HL-60/S4 treated with phorbol 12-myristate 13-acetate at 8.2 ng/mL for 4 days and 3 days (cell line): ENCODE data around the gene PBLD.
"Not testable (repeated sequence)": the region's sequence is repeated elsewhere in the genome, so short reads cannot be mapped to it uniquely, and the experiment has no call there.

Experiments
- in situ Hi-C: fragments of 300-500 bp; cut with MboI; formaldehyde crosslinking; loops from 2 replicates; pipeline ENCODE4 v1.15.0; 2022; ENCODE audit warnings: low sequenced_read_pairs

The PBLD gene

DNA sequence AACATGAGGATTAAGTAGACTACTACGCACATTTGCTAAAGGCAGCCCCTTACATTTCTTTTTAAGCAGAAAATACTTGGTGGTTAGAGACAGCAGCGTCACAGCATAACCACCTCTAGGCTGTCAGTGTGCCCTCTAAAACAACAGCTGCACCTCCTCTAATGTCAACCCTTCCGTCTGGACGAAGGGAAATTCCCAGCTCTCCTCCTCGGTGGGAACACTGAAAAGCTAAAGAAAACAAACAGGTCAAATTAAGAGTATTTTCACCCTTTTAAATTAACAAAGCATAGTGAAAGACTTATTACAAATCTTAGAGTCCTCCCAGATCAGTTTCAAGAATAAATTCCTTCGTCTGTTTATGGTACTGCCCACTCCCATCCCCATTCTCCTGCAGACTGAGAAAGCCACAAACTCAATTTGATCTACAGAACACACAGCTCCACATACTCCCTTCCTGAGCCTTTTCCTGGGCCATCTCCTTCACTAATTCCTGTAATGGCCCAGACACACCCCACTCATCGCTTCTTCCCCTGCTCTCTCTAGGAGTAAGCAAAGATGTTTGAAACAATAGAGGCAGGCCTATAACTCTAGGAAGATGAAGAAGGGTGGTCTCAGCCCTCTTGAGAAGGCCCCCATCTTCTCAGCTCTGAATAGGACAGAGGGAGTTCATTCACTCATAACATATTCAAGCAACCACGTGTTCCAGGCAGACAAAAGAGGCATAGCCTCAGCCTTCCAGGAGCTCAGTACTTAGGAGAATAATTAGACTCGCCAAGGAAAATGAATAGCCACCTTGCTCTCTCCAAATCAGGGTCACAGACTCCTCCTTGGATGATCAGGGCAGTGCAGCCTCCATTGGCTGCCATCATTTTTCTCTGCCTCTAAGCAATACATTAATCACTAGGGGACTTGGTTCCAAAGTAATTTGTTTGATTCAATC is 48.4 kb downstream of the PBLD start:
- in situ Hi-C loops = no loop called here

DNA sequence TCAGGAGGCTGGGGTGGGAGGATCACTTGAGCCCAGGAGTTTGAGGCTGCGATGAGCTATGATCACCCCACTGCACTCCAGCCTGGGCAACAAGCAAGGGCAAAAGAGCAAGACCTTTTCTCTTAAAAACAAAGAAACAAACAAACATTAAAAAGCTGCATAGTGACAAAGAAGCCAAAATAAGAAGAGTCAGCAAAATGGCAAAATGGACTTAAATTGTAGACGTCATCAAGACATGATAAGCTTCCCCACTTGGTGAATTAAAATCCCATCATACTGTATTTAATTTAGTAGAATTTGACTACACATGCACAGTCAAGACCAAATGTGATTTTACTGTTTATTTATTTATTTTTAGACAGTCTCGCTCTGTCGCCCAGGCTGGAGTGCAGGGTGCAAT is 52.0 kb downstream of the PBLD start:
- in situ Hi-C loops = no loop called here

DNA sequence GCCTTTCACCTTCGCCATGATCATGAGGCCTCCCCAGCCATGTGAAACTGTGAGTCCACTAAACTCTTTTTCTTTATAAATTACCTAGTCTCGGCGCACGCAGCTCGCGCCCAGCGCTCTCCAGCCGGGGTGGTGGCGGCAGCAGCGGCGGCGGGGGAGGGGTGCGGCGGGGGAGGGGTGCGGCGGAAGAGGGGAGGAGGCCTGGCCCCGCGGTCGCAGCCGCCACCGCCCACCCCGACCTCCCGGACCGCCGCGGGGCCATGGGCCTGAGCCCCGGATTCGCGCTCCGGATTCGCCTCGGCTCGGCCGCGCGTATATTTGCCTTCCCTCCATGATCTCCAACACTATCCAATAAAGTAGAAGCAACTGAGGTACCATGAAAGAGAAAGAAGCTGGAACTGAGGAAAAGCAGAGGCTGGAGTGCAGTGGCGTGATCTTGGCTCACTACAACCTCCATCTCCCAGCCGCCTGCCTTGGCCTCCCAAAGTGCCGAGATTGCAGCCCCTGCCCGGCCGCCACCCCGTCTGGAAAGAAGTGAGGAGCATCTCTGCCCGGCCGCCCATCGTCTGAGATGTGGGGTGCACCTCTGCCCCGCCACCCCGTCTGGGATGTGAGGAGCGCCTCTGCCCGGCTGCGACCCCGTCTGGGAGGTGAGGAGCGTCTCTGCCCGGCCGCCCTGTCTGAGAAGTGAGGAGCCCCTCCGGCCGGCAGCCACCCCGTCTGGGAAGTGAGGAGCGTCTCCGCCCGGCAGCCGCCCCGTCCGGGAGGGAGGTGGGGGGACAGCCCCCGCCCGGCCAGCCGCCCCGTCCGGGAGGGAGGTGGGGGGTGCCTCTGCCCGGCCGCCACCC is 53.6 kb downstream of the PBLD start:
- in situ Hi-C loops = not testable (repeated sequence)

DNA sequence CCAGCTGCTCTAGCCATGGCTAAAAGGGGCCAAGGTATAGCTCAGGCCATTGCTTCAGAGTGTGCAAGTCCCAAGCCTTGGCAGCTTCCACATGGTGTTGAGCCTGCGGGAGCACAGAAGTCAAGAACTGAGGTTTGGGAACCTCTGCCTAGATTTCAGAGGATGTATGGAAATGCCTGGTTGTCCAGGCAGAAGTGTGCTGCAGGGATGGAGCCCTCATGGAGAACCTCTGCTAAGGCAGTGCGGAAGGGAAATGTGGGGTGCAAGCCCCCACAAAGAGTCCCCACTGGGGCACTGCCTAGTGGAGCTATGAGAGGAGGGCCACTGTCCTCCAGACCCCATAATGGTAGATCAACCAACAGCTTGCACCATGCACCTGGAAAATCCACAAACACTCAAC is 54.9 kb downstream of the PBLD start:
- in situ Hi-C loops = not testable (repeated sequence)

DNA sequence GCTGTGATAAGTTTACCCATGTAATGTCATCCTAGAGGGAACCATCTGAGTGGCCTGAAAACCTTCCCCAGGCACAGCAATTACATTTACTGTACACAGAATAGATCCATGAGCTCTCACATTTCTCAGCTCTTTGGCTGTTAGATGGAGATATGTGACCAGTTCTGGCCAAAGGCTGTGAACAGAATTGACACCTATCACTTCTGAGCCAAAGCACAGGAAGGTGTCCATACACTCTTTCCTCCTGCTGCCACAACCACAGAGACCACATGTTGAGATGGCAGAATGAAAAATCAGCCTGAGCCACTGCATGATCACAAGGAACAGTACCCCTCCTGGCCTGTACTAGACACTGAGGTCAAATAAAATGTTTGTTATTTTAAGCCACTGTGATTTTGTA is 56.5 kb downstream of the PBLD start:
- in situ Hi-C loops = no loop called here

DNA sequence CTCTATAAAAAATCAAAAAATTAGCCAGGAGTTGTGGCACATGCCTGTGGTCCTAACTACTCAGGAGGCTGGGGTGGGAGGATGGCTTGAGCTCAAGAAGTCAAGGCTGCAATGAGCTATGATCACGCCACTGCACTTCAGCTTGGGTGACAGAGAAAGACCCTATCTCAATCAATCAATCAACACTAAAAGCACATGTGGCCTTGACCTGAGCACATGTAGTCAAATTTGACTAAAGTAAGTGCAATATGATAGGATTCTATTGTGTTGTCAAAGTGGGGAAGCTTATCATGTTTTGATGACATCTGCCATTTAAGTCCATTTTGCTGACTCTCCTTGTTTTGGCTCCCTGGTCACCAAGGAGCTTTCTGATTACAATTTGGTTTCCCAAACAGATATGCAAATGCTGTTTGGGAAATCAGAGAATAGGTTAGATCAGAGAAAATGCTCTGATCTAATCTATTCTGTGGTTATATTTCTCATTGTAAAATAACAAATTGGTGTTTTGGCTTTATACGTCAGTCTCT is 57.1 kb downstream of the PBLD start:
- in situ Hi-C loops = no loop called here

DNA sequence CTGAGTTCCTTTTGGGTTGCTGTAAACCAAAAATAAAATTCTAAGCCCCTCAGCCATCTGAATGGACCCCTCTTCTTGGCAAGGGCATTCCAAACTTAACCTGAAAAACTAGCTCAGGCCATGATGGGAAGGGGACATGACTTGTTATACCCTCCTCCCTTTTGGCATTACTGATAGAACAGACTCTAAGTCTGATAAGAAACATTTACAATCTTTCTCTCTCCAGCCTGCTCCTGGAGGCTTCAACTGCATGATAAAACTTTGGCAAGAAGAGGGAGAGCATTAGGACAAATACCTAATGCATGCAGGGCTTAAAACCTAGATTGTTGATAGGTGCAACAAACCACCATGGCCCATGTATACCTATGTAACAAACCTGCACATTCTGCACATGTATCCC is 59.9 kb downstream of the PBLD start:
- in situ Hi-C loops = no loop called here

DNA sequence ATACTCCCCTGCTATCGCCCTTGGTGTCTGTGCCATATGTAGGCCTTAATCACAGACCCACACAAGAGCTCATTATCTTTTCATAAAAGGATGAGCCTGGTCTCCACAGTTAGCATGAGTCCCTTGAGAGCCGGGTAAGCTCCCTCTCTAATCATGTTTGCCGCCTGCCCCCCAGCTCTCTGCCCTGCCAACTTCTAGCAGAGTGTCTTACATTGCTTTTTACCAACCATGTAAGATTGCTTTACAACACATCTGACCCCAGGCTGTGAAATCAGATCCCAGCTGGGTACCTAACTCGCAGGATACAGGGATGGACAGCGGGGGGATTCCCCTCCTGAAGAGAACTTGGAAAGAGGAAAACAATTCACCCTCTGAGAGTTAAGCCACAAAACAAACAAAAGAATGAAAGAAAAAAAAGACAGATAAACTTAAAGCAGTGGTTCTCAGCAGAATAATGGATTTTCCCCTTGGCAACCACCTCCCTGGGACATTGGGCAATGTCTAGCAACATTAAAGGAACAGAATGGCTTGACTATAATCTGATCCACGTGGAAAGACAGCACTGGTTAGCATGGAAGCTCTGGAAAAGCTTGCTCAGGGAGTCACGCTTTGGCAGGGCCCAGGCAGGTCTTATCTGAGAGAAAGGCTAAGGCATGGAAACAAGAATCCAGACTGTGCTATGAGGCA is 61.4 kb downstream of the PBLD start:
- in situ Hi-C loops = no loop called here

DNA sequence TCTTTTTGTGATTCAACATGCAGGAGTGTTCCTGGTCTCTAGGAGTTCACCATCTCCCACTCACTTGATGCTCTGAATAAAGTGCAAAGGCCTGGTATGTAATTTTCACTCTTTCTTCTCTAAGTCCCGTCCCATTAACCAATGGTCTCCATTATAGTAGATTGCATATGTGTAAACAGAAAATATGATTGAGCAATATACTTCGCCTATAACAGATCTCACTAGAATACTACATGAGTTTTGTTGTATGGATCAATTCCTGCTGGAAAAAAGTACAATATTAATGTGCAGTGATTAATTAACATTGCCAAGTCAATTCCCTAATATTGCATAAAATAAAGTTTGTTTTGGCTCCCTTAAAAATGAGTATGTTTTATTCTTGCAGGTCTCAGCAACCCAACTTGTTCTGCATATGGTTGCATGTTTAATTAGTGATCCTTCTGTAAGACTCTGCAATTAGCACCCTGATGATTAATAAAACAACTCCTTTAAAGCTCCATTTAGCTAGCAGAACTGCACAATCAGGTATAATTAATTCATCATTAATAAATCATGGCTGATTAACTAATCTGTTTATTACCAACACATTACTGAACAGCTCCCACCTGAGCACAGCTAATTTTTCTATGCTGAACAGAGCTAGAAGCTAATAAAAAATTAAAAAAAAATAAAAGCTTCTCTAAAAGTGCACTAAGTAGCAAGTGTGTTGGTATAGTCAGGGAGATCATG is 63.0 kb downstream of the PBLD start:
- in situ Hi-C loops = no loop called here

DNA sequence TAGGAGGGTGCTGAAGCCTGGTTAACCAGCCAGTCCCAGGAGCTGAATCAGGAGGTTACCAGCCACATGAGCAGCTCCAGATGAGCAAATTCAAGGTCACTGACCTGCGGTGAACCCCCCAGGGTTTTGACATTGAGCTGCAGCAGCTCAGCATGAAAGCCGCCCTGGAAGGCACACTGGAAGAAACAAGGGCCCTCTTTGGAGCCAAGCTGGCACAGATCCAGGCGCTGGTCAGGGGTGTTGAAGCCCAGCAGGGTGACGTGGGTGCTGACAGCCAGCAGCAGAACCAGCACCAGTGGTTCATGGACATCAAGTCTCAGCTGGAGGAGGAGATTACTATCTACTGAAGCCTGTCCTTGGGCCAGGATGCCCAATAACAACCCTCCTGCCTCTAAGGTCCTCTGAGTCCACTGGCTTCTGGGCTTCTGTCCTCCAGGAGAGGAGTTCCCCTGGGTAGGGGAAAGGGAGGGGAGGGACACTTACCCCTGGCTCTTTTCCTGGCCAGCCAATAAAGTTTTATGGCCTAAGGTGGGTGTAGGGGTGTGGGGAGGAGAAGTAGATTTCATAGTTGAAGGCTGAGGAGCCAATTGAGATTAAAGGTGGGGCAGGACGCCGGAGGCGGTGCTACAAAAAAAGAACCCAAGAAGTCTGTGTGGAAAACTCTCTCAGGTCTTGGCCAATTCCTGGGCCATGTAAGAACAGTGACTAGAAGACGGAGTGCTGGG is 71.4 kb downstream of the PBLD start:
- in situ Hi-C loops = no loop called here

DNA sequence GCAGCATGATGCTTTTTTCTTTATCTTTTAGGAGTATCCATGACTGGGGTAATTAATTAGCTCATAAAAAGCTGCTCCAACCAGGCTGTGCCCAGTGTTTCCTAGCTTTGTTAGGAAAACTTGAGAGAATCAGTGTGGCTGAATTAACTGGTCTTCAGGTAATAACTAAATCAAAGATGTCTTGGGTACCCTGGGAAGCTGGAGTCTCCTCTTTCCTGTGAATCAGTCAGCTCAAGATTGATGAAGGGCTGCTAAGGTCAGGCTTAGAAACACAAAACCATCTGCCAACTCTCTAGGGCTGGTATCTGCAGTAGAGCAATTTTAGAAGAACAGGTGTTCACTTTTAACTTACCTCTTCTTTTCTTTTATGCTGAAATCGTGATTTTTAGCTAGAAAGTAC is 79.4 kb downstream of the PBLD start:
- in situ Hi-C loops = no loop called here

DNA sequence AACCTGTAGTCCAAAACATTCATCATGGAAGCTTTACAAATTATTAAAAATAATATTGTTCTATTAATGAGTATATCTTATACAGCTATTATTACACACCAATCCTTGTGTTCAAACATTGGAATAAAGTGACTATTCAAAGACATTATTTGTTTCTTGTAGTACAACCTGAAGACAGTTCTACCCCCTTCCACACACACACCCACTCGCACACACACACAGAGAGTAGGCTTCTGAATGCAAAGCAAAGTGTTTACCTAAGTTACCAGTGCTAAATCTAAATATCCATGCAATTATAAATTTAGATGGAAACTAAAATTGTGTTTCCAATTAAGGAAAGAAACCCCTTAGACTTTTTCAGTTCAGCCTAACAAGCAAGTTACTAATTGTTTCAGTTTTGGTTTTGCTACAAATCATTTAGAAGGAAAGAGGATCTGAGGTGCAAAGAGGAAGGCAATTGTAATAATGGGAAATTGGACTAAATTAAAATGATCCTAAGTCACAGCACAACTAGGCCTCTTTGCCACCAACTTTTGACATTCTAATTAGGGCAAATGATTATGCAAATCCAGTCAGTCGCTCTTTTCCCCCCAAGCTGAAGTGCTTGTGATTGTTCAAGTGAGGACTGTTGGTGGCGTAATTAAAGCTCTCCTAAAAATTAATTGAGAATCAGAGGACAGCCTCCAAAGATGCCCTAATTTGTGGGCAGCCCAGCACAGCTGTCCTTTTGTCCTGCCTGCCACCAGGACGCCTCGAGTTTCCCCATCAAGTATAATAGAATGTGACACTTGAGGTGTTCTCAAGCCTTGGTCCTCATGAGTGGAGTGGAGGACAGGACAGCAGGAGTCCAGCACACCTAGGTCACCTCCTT is 80.9 kb downstream of the PBLD start:
- in situ Hi-C loops = no loop called here

DNA sequence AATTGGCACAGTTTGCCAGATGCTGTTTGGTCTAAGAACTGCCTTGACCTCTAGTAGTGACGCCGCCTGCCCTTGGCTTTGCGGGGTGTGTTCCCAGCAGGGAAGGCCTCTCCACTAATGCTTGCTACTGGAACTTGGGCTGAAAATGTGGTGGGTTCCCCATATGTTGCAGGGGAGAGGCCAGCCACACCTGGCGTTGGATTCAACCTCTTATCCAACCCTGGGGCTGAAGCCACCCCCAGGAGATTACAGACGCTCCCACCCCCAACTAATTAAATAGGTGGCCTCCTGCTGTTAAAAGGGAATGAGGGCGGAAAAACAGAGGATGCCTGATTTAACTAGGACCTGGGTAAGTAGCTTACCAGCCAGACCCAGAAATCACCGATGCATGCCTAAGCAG is 81.6 kb downstream of the PBLD start:
- in situ Hi-C loops = no loop called here

DNA sequence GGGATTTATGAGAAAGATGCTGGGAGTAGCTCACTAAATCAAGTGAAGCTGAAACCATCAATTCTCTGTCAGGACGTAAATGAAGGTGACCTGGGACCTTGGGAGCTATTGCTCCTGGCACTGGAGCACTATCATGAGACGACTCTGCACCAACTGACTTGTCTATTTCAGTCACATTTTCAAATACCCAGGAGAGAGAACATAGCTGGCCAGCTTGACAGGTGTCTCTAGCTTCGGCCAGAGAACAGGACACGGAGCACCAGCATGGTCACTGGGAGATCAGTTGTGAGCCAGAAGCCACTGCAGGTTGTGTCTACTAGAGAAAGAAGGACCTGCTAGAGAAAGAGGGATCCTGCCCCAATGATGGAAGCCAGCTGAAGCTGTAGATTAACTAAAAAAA is 83.4 kb downstream of the PBLD start:
- in situ Hi-C loops = no loop called here

DNA sequence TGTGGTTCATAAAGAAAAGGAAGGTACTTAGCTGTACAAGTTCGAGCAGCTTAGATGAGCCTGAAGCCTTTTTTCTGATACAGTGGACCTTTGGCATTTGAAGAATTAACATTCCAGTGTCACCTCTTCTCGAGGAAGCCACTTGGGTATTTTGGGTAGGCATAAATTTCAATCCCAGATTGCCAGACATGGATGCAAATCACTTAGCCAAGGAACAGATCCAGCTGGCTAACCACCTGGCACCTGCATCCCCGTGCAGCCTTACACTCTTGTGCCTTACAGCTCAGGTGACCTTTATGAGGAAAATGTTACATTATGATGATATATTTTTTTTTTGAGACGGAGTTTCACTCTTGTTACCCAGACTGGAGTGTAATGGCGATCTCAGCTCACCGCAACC is 84.8 kb downstream of the PBLD start:
- in situ Hi-C loops = no loop called here

DNA sequence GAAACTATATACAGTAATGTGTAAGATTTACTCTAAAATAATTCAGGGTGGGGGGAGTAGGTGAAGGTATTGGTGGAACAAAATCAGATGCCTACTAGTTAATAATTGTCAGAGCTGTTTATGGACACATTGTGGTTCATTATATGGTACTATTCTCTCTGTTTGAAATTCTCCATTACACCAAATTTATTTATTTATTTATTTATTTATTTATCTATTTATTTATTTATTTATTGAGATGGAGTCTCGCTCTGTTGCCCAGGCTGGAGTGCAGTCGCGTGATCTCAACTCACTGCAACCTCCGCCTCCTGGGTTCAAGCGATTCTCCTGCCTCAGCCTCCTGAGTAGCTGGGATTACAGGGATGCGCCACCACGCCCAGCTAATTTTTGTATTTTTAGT is 86.3 kb downstream of the PBLD start:
- in situ Hi-C loops = not testable (repeated sequence)

DNA sequence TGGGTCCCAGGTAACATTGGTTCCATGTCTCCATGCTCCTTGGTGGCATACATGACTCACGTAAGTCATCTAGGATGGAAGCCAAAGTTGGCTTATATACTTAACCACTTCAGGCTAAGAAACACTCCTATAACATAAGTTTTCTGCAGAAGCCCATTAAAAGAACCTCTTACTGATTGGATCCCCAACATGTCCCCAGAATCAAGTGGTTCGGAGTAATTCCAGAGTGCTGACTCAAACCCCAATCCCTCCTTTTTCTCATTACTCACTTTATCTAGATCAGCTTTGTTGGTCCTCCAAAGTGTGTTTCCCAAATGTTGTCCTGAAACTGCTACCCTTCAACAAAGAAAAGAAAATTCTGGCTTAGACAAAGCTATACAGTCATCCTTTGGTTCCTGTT is 90.7 kb downstream of the PBLD start:
- in situ Hi-C loops = no loop called here

DNA sequence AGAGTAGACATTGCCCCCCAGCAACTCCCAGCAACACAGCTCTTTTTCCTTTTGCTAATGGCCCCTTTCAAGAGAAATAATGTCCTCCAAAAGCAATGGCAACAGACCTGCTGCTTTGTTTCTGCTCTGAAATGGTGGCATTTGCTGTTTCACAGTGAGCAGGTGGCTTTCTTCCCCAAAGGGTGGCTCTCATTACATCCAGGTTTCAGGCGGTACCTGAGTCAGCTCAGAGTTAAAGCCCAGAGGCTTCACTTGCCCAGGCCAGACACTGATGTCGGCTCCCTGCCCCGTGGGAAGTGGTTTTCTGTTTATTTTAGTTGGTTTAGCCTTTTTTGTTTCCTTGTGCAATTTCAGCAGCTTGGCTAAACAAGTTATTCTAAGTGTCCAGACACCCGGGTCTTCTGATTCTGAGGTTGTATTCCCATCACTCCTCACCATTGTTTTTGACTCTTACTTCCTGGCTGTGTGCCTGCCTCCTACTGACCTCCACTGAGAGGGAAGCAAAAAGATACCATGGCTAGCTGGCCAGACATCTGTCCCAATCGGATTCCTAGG is 93.1 kb downstream of the PBLD start:
- in situ Hi-C loops = no loop called here

DNA sequence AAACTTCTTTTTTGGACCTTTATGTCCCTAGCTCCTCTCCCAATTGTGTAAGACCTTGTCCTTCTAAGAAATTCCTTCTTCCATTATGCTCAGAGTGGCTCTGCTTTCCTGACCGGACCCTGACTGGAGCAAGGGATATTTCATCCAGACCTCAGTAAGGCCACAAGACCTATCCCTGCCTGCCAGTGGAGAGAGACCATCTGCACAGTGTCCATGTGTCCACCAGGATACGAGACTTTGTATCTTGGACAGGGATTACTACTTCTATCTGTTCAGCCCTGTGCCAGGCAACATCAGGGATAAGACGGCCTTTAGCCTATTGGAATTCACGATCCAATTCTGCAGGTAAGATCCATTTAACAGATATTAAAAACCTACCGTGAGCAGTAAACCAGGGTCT is 93.7 kb downstream of the PBLD start:
- in situ Hi-C loops = no loop called here
